ENCODE results near the gene AEBP2. TPM values are rescaled to one million over a fixed set of nuclear protein-coding genes. Genes with fewer than 3 reads are reported as not detected.

Gene AEBP2
- total and polyA plus RNA-seq, 2 of the 8 experiments (the other 6 are each of a cell fraction or from before 2014, with no cell fraction given): 13.6 to 61.4 TPM

GRCh38 chr12:19423166-19423930 lies 15.9 kb upstream of the AEBP2 start (continued):
- TF ChIP-seq CHD7 (IDR thresholded peaks at IDR 0.05; ENCODE audit: insufficient replicate concordance, low read length) (no peak), GABPA (IDR thresholded peaks at IDR 0.05; ENCODE audit: borderline replicate concordance, insufficient read depth, low read length) (no peak), KDM5A (IDR thresholded peaks at IDR 0.05; ENCODE audit: low read length) (no peak), JUN (IDR thresholded peaks at IDR 0.05; ENCODE audit: low read depth, low read length) (no peak), ZNF274 (IDR thresholded peaks at IDR 0.05; ENCODE audit: borderline replicate concordance, extremely low read depth, low read length) (no peak), SRF (IDR thresholded peaks at IDR 0.05; ENCODE audit: low read depth, low read length) (no peak), BACH1 (IDR thresholded peaks at IDR 0.05; ENCODE audit: low read length) (no peak), NANOG (IDR thresholded peaks at IDR 0.05; ENCODE audit: insufficient read depth, low read depth, low read length, poor library complexity, severe bottlenecking) (no peak)
- TF ChIP-seq, protein P1, sequence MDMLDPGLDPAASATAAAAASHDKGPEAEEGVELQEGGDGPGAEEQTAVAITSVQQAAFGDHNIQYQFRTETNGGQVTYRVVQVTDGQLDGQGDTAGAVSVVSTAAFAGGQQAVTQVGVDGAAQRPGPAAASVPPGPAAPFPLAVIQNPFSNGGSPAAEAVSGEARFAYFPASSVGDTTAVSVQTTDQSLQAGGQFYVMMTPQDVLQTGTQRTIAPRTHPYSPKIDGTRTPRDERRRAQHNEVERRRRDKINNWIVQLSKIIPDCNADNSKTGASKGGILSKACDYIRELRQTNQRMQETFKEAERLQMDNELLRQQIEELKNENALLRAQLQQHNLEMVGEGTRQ (IDR thresholded peaks at IDR 0.05; ENCODE audit: low read length): no peak

All from H1 (cell line).